ENCODE results near the gene TTYH1.

Gene TTYH1

GRCh38 chr19:54473071-54473891, 58.0 kb downstream of the TTYH1 start, which contains the start of gene CDC42EP5:
Gene CDC42EP5, minus strand, starts transcription at chr19:54473296. Its CDS starts 7,749 bp downstream, at chr19:54465547.
- H3K4me3 ChIP-seq (ENCODE audit: low read depth in 1 of 2, low read length in 1 of 2), result no peak within 1 kb of the TSS
- no peaks in the 10 kb centered on the region for H3K4me1 ChIP-seq (ENCODE audit: control insufficient read depth in 1 of 2, insufficient read depth in 1 of 2, low read depth in 1 of 2, low read length in 1 of 2)
- no peaks in the 10 kb centered on the region for H3K36me3 ChIP-seq
- no peaks in the 10 kb centered on the region for H3K9me3 ChIP-seq
- peaks cover 96% of the 10 kb centered on the region for H3K27me3 ChIP-seq
- no peak within 1 kb of the TSS for H3K27ac ChIP-seq
- TF ChIP-seq, protein P1, sequence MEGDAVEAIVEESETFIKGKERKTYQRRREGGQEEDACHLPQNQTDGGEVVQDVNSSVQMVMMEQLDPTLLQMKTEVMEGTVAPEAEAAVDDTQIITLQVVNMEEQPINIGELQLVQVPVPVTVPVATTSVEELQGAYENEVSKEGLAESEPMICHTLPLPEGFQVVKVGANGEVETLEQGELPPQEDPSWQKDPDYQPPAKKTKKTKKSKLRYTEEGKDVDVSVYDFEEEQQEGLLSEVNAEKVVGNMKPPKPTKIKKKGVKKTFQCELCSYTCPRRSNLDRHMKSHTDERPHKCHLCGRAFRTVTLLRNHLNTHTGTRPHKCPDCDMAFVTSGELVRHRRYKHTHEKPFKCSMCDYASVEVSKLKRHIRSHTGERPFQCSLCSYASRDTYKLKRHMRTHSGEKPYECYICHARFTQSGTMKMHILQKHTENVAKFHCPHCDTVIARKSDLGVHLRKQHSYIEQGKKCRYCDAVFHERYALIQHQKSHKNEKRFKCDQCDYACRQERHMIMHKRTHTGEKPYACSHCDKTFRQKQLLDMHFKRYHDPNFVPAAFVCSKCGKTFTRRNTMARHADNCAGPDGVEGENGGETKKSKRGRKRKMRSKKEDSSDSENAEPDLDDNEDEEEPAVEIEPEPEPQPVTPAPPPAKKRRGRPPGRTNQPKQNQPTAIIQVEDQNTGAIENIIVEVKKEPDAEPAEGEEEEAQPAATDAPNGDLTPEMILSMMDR (IDR thresholded peaks at IDR 0.05), result no peak

- no peaks in the 10 kb centered on the region for H3K36me3 ChIP-seq
- no peak overlapping the region for H3K4me3 ChIP-seq (ENCODE audit: low read depth in 1 of 2, low read length in 1 of 2)
- TF ChIP-seq, protein P1 (IDR thresholded peaks at IDR 0.05), result no peak
- H3K27ac ChIP-seq, result no peak overlapping the region
- peaks cover 96% of the 10 kb centered on the region for H3K27me3 ChIP-seq
- no peaks in the 10 kb centered on the region for H3K9me3 ChIP-seq
- H3K4me1 ChIP-seq (ENCODE audit: control insufficient read depth in 1 of 2, insufficient read depth in 1 of 2, low read depth in 1 of 2, low read length in 1 of 2), result no peaks in the 10 kb centered on the region
Observed at GRCh38 chr19:54473892-54474372, 58.7 kb downstream of the TTYH1 start.

DNA sequence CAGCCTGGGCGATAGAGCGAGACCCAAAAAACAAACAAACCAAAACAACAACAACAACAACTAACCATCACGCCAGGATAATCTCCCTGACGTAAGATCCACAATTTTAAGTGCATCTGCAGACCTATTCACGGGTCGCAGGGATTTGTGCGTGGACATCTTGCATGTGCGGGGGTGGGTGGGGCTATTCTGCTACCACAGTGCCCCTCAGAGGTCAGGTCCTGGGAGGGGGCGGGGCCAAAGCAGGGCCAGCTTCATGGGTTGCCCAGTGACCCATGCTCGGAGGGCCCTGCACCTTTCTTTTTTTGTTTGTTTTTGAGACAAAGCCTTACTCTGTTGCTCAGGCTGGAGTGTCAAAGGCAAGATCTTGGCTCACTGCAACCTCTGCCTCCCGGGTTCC, 60.4 kb downstream of the TTYH1 start:
- TF ChIP-seq, protein P1 (IDR thresholded peaks at IDR 0.05), result no peak
- Histone ChIP-seq H3K4me1 (ENCODE audit: control insufficient read depth in 1 of 2, insufficient read depth in 1 of 2, low read depth in 1 of 2, low read length in 1 of 2) (peaks cover 12 to 13% of the 10 kb centered on the region in 2 experiments), H3K36me3 (no peaks in the 10 kb centered on the region), H3K27me3 (peaks cover 86% of the 10 kb centered on the region), H3K9me3 (no peaks in the 10 kb centered on the region), H3K27ac (no peak overlapping the region), H3K4me3 (ENCODE audit: low read depth in 1 of 2, low read length in 1 of 2) (no peak overlapping the region)

- TF ChIP-seq, protein P1 (IDR thresholded peaks at IDR 0.05), result no peak
- Histone ChIP-seq H3K4me3 (ENCODE audit: low read depth in 1 of 2, low read length in 1 of 2) (no peak overlapping the region), H3K27me3 (peaks cover 78% of the 10 kb centered on the region), H3K27ac (no peak overlapping the region), H3K4me1 (ENCODE audit: control insufficient read depth in 1 of 2, insufficient read depth in 1 of 2, low read depth in 1 of 2, low read length in 1 of 2) (peaks cover 17% of the 10 kb centered on the region in 2 experiments), H3K36me3 (no peaks in the 10 kb centered on the region), H3K9me3 (no peaks in the 10 kb centered on the region)
Observed at GRCh38 chr19:54477650-54478049, 62.4 kb downstream of the TTYH1 start.

DNA sequence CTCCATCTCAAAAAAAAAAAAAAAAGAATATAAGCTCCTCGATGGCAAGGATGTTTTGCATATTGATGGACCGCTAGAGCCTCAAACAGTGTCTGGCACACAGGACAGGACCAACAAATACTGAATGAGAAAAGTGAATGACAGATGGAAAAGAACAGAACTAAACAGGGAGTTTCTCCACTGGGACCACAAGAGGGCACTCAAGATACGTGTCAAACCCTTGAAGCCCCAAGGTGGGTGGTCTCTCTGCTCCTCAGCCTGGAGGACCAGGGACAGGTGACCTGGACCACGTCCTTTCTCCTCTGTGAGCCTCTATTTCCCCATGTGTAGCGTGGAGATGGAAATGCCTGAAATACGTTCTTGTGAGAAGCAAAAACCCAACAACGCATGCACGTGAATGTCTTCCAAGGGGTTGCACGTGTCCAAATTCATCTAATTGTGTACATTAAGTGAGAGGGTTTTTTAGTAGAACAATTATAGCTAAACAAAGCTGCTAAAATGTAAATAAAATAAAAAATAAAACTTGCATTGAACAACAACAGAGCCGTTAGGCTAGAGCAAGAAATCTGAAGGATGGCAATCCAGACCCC, 63.5 kb downstream of the TTYH1 start:
- Histone ChIP-seq H3K27ac (no peak overlapping the region), H3K4me3 (ENCODE audit: low read depth in 1 of 2, low read length in 1 of 2) (no peak overlapping the region), H3K9me3 (no peaks in the 10 kb centered on the region), H3K27me3 (peaks cover 72% of the 10 kb centered on the region), H3K36me3 (no peaks in the 10 kb centered on the region), H3K4me1 (ENCODE audit: control insufficient read depth in 1 of 2, insufficient read depth in 1 of 2, low read depth in 1 of 2, low read length in 1 of 2) (peaks cover 23 to 24% of the 10 kb centered on the region in 2 experiments)
- TF ChIP-seq, protein P1 (IDR thresholded peaks at IDR 0.05), result peak; percentile 64

Data from neutrophil (primary cell).